HepG2 (cell line): ENCODE results near the gene PHAX. TPM values are rescaled to one million over a fixed set of nuclear protein-coding genes. Genes with fewer than 3 reads are reported as not detected.
A peak's percentile ranks its signal among the peaks of the same experiment; 100 is the strongest.

Source experiments
- ARID5B ChIP-seq: IDR thresholded peaks from 2 replicates; pipeline ENCODE4 v1.4.0; 2020; ENCODE audit warnings: mild to moderate bottlenecking, missing genetic modification reagents
- CENPX ChIP-seq: sonication (generic); formaldehyde crosslinking; IDR thresholded peaks from 2 replicates; pipeline ENCODE4 v1.9.0; 2021; ENCODE audit warnings: mild to moderate bottlenecking, missing genetic modification reagents, moderate library complexity
- IRF2 ChIP-seq: IDR thresholded peaks from 2 replicates; pipeline ENCODE4 v1.6.1; 2018; ENCODE audit warnings: missing genetic modification reagents, missing compliant biosample characterization
- KDM1A ChIP-seq: IDR thresholded peaks from 2 replicates; pipeline ENCODE4 v1.6.1; 2016; ENCODE audit warnings: missing compliant biosample characterization
- MAFF ChIP-seq: IDR thresholded peaks from 2 replicates; pipeline ENCODE4 v1.6.1; 2011; ENCODE audit warnings: low read depth, low read length, improper control_type of control experiment
- MED1 ChIP-seq: sonication (generic); formaldehyde crosslinking; IDR thresholded peaks from 2 replicates; pipeline ENCODE4 v1.4.0; 2020; ENCODE audit warnings: missing genetic modification reagents
- ONECUT2 ChIP-seq: sonication (generic); formaldehyde crosslinking; IDR thresholded peaks from 2 replicates; pipeline ENCODE4 v1.4.0; 2020; ENCODE audit warnings: missing genetic modification reagents
- PHF5A ChIP-seq: IDR thresholded peaks from one replicate; pipeline ENCODE4 v1.6.1; 2018; ENCODE audit warnings: low read depth, missing genetic modification reagents; ENCODE audit not compliant: unreplicated experiment
- RERE ChIP-seq: IDR thresholded peaks from 2 replicates; pipeline ENCODE4 v1.6.1; 2016; ENCODE audit warnings: low read depth, missing genetic modification reagents, missing compliant biosample characterization
- SOX13 ChIP-seq, 3 experiments: fragments of 450-650 bp in 1 of 3; sonication (generic) in 1 of 3; formaldehyde crosslinking in 1 of 3; IDR thresholded peaks in 2 of 3; conservative IDR thresholded peaks in 1 of 3; 2 replicates each; pipeline versions ENCODE4 v1.5.0 to v1.6.1; 2016 to 2020; ENCODE audit warnings: antibody characterized with exemption in 1 of 3, mild to moderate bottlenecking in 1 of 3, missing compliant biosample characterization in 1 of 3, missing genetic modification reagents in 1 of 3, moderate library complexity in 1 of 3
- ZBTB14 ChIP-seq: sonication (generic); formaldehyde crosslinking; IDR thresholded peaks from 2 replicates; pipeline ENCODE4 v1.4.0; 2020; ENCODE audit warnings: missing genetic modification reagents
- ZNF10 ChIP-seq: sonication (generic); formaldehyde crosslinking; IDR thresholded peaks from 2 replicates; pipeline ENCODE4 v1.4.0; 2020; ENCODE audit warnings: mild to moderate bottlenecking, low read depth, missing genetic modification reagents, borderline replicate concordance
- ZNF512B ChIP-seq: sonication (generic); formaldehyde crosslinking; IDR thresholded peaks from 2 replicates; pipeline ENCODE4 v1.5.1; 2020; ENCODE audit warnings: missing genetic modification reagents, mild to moderate bottlenecking, borderline replicate concordance
- ZNF780A ChIP-seq: sonication (generic); formaldehyde crosslinking; IDR thresholded peaks from 2 replicates; pipeline ENCODE4 v1.8.0; 2022; ENCODE audit warnings: mild to moderate bottlenecking, missing genetic modification reagents, moderate library complexity
- polyA plus RNA-seq, 8 experiments: library from polyadenylated mRNA; depleted of rRNA in 3 of 8; stranded (reverse) in 7 of 8; unstranded in 1 of 8; fragments of >200 nt; fragmentation: Illumina TruSeq in 4 of 8; extraction: Trizol in 4 of 8; gene quantifications; 2 replicates each; pipeline versions ENCODE4 v1.2.1 to v1.2.3, GENCODE V29; 2011 to 2016; ENCODE audit warnings: low read depth in 4 of 8, missing spikeins in 1 of 8, mixed read lengths in 1 of 8; ENCODE audit not compliant: insufficient read depth in 1 of 8
- total RNA-seq, 5 experiments: library from RNA; depleted of rRNA; stranded (reverse); fragments of >200 nt; fragmentation: Illumina TruSeq; extraction: Trizol; gene quantifications; 2 replicates each; pipeline ENCODE4 v1.2.3, GENCODE V29; 2016; ENCODE audit warnings: low read depth in 1 of 5

PHAX gene
- total and polyA plus RNA-seq, 2 of the 13 experiments (the other 11 are each of a cell fraction or from before 2014, with no cell fraction given) = 20.0 to 59.7 TPM

GRCh38 chr5:126594748-126595485 is 5.8 kb upstream of the PHAX start, which contains the start of gene ALDH7A1 (continued):
- TF ChIP-seq RERE (no peak; the same call in 1 of the 2 replicates), CENPX (CRISPR knock-in tag) (no peak), ZNF512B (CRISPR knock-in tag) (0 out of 2 replicates have a peak, but pooled peaks have one; percentile 19), ONECUT2 (CRISPR knock-in tag) (no peak), PHF5A (peak; percentile 26), MED1 (CRISPR knock-in tag) (peak; percentile 63), KDM1A (CRISPR knock-in tag) (peak; percentile 92), SOX13 (IDR thresholded peaks at IDR 0.05) (no peak), SOX13 (CRISPR knock-in tag; conservative IDR thresholded peaks at IDR 0.05 in 1 of 2, IDR thresholded peaks at IDR 0.05 in 1 of 2) (peak in 1 of 2 experiments; percentile 76; a peak in 2 of 4 replicates), ZBTB14 (no peak; the same call in 1 of the 2 replicates), ZNF10 (CRISPR knock-in tag) (no peak), ARID5B (peak; percentile 64; the same call in 1 of the 2 replicates), ZNF780A (CRISPR knock-in tag) (no peak), MAFF (no peak), IRF2 (CRISPR knock-in tag) (peak; percentile 70)
